K562 (cell line): ENCODE data around the gene EFHC1.

ENCODE experiments used
- CTCF ChIP-seq, 3 experiments: IDR thresholded peaks in 2 of 3; conservative IDR thresholded peaks in 1 of 3; 2 replicates each; pipeline ENCODE4 v1.5.1; 2011 to 2012; ENCODE audit warnings: low read length in 3 of 3, mild to moderate bottlenecking in 3 of 3, control low read depth in 2 of 3, improper control_type of control experiment in 1 of 3, inconsistent platforms in 1 of 3, low read depth in 1 of 3, mixed read lengths in 1 of 3, moderate library complexity in 1 of 3; ENCODE audit not compliant: insufficient read depth in 2 of 3
- DIDO1 ChIP-seq: fragments of 450-650 bp; IDR thresholded peaks from 2 replicates; pipeline ENCODE4 v1.6.1; 2016; ENCODE audit warnings: low read depth, missing biosample characterization, missing genetic modification characterization
- EP300 ChIP-seq: IDR thresholded peaks from 2 replicates; pipeline ENCODE4 v1.6.1; 2012; ENCODE audit warnings: low read length, improper control_type of control experiment
- HIVEP1 ChIP-seq: fragments of 250-450 bp; sonication (Bioruptor Pico); IDR thresholded peaks from 2 replicates; pipeline ENCODE4 v1.4.0; 2020; ENCODE audit warnings: mild to moderate bottlenecking
- HOMEZ ChIP-seq: fragments of 250-450 bp; sonication (Bioruptor Pico); IDR thresholded peaks from 2 replicates; pipeline ENCODE4 v1.4.0; 2020; ENCODE audit warnings: mild to moderate bottlenecking, moderate library complexity
- POU5F1 ChIP-seq: fragments of 150-350 bp; IDR thresholded peaks from 2 replicates; pipeline ENCODE4 v1.6.1; 2014; ENCODE audit warnings: borderline replicate concordance, low read length, low read depth, mild to moderate bottlenecking; ENCODE audit not compliant: partially characterized antibody
- THAP7 ChIP-seq: fragments of 250-450 bp; sonication (Bioruptor Pico); IDR thresholded peaks from 2 replicates; pipeline ENCODE4 v1.5.0; 2021
- TOE1 ChIP-seq, 2 experiments: fragments of 450-650 bp in 1 of 2; sonication (generic) in 1 of 2; formaldehyde crosslinking in 1 of 2; IDR thresholded peaks; 2 replicates each; pipeline versions ENCODE4 v1.7.1 to v1.8.0; 2016 to 2022; ENCODE audit warnings: borderline replicate concordance in 2 of 2, mild to moderate bottlenecking in 2 of 2, antibody characterized with exemption in 1 of 2, inconsistent platforms in 1 of 2, low read depth in 1 of 2, missing genetic modification reagents in 1 of 2, moderate library complexity in 1 of 2
- TF ChIP-seq, protein P1 (sequence below): fragments of 250-450 bp; sonication (Bioruptor Pico); IDR thresholded peaks from 2 replicates; pipeline ENCODE4 v1.8.0; 2021; ENCODE audit warnings: moderate library complexity, mild to moderate bottlenecking, inconsistent platforms

- no peak for TF ChIP-seq HOMEZ (CRISPR knock-in tag)
- TF ChIP-seq EP300, result no peak
- TF ChIP-seq DIDO1 (tag), result no peak
- TF ChIP-seq HIVEP1 (CRISPR knock-in tag), result no peak
- no peak for TF ChIP-seq CTCF (IDR thresholded peaks at IDR 0.05 in 2 of 3, conservative IDR thresholded peaks at IDR 0.05 in 1 of 3; ENCODE audit: insufficient read depth in 2 of 3, low read depth in 1 of 3, low read length in 3 of 3)
- no peak for TF ChIP-seq TOE1 (IDR thresholded peaks at IDR 0.05; ENCODE audit: borderline replicate concordance)
- no peak for TF ChIP-seq TOE1 (CRISPR knock-in tag; IDR thresholded peaks at IDR 0.05; ENCODE audit: borderline replicate concordance, low read depth)
- TF ChIP-seq, protein P1, sequence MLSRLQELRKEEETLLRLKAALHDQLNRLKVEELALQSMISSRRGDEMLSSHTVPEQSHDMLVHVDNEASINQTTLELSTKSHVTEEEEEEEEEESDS (CRISPR knock-in tag), result no peak
- no peak for TF ChIP-seq THAP7 (CRISPR knock-in tag)
- no peak for TF ChIP-seq POU5F1
Measured at GRCh38 chr6:52564856-52565255, 144.7 kb downstream of the EFHC1 start.
